HG03064 (cell line): ENCODE measurements around the gene GPR61.

Source experiments
- ATAC-seq: cut with Tn5 transposase; IDR thresholded peaks from one replicate; pipeline ENCODE4 v1.9.1; 2021; ENCODE audit warnings: low read depth; ENCODE audit not compliant: unreplicated experiment

Gene GPR61

DNA sequence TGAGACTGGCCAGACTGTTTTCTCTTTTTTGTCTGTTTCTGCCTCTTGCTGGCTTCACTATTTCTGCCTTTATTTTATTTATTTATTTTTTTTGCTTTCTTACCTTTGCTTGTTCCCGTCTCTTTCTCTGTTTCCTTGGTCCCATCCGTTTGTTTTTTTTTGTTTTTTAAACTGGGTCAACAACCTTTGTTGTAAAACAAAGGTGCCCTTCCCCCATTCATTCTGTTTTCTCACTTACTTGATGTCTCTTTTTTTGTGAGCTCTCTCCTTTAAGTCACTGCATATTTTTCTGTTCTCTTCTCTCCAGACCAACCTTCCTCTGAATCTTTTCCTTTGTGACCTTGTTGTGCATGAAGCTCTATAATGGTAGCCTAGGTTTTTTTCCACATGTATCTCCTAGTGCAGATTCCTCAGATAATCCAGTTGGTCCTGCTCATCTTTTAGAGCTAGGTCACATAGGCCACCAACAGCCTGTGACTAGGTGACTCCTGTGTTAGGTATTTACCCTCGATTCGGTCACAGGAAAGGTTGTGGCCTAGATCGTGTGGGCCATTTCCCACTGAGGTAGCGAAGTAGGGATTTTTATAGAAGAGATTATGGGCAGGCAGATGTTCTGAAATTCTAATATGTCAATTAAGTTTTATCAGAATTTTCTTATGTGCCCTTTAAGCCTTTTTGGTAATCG lies 24.7 kb downstream of the GPR61 start:
- ATAC-seq, result no peak

DNA sequence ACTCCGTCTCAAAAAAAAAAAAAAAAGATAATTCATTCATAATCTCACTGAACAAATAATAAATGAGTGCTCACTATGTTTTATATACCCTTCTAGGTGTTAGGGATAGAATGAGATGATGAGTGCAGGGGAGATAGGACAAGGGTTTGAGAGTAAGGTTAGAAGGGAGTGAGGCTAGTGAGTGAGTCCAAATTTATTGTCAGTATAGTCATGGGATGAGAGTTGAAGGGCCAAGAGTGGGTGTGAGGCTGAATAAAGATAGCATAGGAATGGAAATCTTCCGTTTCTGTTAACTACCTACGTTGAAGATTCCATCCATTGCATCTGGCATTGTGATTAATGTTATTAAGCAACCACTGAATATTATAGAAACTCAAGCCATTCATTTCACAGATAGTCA lies 25.6 kb downstream of the GPR61 start:
- no peak for ATAC-seq

DNA sequence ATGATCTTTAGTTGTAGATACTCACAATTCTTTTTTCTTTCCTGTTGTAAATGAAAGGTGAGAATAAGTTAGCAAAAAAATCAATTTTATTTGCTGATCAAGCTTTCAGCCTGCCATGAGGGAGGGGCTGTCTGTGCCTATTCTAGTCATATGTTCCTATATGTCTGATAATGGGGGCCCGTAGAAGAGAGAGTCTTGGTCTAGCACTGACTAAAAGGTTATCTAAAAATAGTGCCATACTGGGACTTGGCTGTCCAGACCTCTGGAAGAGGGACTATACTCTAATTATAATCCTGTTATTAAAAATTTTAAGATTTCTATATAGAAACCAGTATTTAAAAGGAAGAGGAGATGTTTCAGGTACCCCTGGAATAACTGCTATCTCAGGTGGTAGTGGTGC lies 27.3 kb downstream of the GPR61 start:
- ATAC-seq, result no peak

DNA sequence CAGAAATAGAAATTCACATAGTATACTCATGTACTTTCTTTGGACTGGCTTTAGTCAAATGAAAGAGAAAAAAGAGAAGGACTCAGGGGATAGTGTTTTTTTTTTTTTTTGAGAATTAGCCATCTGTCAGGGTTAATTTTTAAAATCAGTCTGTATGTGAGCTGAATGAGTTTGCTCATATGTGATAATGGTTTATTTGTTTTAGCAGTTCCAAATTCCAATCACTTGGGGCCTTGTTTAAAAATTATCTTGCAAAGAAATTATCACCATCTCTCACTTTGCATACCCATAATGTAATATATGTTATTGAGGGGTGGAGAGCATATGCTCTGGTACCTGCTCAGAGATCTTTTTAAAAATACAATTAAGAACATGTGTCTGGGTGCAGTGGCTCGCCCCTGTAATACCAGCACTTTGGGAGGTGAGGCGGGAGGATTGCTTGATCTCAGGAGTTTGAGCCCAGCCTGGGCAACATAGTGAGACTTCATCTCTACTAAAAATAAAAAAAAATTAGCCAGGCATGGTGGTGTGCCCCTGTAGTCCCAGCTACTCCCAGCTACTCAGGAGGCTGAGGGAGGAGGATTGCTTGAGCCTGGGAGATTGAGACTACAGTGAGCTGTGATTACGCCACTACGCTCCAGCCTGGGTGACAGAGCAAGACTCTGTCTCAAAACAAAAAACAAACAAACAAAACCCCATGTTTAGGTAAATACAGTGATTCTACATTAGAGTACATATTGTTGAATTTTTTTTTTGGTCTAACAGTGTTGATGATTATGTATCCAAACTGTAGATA lies 28.4 kb downstream of the GPR61 start:
- no peak for ATAC-seq

DNA sequence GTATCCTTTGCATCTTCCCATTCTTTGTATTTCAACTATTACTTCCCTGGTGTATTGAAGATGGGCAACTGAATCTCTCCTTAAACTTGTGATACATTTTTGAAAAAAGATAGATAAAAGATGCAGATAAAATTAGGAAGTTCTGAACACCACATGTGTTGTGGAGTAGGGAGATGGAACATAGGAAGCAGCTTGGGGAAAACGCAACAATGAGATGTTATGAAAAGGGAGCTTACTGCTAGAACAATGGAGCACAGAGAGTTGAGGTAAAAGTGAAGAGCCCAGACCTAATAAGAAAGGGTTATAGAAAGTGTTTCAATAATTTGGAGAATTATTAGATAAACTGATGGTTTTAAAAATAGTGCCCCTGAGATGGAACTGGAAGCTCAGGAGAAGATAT lies 29.7 kb downstream of the GPR61 start:
- no peak for ATAC-seq

DNA sequence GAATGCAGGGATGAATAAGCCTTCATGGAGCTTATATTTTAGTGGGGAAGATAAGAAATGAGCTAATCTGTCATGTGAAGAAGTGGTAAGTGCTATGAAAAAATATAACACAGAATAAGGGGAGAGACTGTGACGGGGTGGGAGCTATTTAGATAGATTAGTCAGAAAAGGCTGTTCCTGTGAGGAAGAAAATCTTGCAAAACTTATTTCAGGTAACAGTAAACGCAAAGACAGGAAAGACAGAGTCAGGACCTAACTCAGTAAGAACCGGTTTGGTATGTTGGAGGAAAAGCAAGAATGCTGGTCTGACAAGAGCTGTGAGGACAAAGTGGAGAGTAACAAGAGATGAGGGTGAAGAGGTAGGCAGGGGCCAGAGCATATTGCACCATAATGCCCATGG lies 30.7 kb downstream of the GPR61 start:
- no peak for ATAC-seq

DNA sequence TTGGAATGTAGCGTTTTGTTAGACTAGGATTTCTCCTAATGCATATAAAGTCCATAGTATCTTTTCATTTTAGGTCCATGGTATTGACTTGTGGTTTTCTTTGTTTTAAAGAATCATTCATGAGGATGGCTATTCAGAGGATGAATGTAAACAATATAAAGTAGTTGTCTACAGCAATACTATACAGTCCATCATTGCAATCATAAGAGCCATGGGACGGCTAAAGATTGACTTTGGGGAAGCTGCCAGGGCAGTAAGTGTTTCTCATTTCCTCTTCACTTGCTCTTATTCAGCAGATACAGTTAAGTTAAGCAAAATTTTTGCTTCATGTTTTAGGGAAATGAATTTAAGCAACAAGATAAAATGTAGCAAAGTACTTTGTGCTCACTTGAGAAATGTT lies 34.1 kb downstream of the GPR61 start:
- no peak for ATAC-seq

DNA sequence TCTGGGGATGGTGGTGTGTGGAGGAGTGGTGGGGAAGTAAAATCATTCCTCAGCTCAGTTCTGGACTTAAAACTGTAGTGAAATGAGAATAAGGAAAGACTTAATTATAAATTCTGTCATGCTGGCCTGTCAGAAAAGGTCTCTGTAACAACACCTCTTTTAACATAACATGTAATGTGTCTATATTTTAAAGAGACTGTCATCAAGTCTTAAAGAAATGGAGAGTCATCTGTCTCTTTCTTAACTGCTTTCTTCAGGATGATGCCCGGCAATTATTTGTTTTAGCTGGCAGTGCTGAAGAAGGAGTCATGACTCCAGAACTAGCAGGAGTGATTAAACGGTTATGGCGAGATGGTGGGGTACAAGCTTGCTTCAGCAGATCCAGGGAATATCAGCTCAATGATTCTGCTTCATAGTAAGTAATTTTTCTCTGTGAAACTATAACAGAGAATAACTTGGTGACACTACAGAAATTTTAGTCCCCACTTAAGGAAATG lies 39.3 kb downstream of the GPR61 start:
- ATAC-seq, result no peak

DNA sequence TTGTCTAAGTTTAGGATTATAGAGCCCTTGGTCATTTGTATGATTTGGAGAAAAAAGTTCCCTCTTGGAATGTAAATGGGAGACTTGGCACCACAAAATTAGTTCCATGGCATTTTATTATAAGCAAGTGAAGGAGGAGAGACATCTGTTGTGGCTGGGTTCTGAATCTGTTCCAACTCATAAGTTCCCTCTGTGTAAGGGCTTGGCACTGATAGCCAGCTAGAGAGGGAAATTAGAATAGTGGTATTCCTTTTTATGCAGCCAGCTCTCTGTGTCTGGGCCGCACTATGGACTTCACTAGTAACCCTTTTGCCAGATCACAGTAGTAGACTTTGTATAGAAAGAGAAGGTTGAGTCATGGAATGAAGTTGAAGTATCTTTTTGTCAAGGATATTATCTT lies 39.8 kb downstream of the GPR61 start:
- no peak for ATAC-seq

DNA sequence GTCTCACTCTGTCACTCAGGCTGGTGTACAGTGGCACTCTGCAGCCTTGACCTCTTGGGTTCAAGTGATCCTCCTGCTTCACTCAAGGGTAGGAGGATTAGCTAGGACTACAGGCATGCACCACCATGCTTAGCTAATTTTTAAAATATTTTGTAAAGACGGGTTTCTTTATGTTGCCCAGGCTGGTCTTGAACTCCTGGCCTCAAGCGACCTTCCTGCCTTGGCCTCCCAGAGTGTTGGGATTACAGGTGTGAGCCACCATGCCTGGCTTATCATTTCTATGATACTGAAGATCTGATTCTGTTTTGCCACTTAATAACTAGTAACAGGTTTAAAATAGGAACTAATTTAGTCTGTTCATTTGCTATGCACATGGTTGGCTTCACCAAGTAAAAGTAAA lies 42.3 kb downstream of the GPR61 start:
- ATAC-seq, result no peak

DNA sequence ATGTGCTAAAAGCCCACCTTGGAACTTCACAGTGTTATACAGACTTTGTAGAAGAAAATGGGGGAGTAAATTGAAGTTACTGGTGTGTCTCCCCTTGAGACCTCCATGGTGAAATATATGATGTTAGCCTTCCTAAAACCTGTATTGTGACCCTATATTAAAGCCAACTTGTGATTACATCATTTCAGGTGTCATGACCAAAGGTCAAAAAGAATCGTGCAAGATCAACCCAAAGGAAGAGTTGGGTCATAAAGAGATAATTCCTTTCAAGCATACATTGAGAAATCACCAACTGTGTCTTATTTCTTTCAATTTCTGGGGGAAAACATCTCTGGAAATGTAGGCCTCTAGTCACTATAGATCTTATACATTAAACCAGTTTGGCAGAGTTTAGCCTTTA lies 45.1 kb downstream of the GPR61 start:
- no peak for ATAC-seq

DNA sequence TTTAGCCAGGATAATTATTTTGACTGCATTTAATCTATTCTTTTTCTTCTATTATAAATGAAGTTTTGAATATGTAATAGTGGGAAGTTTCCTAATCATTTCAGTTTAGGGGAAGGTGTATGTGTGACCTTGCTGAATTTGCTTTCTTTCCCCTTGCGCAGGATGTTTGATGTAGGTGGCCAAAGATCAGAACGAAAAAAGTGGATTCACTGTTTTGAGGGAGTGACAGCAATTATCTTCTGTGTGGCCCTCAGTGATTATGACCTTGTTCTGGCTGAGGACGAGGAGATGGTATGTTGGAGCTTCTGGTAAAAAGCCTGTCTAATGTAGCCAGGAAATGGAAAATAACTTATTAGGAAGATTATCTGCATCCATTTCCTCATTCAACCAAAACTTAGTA lies 46.4 kb downstream of the GPR61 start:
- ATAC-seq, result no peak

DNA sequence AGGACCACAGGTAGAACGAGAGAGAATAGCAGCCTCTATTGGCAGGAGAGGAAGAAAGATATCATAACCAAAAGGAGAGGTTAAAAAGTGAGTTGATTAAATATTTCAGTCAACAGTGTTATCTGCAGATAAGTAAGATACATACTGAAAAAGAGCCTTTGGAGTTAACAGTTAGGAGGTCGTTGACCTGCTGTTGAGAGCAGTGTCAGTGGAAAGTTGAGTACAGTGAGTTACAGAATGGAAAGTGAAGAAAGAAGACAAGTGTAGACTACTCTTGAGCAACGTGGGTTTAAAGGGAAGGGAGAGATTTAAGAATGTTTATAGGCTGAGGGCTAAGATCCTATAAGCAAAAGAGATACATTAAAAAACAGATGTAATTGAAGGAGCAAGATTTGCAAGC lies 49.5 kb downstream of the GPR61 start:
- no peak for ATAC-seq

DNA sequence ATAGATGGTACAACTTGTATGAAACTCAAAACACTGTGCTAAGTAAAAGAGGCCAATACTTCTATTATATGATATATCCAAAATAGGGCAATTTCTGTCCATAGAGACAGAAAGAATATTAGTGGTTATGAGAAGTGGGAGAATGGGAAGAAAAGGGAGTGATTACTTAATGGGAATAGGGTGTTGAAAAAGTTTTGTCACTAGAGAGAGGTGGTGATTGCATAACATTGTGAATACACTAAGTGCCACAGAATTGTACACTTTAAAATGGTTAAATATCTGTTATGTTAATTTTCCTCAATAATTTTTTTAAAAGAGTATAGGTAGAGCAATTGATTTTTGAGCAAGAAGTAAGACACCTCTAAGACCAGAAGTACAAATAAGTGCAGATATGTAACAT lies 50.0 kb downstream of the GPR61 start:
- no peak for ATAC-seq

DNA sequence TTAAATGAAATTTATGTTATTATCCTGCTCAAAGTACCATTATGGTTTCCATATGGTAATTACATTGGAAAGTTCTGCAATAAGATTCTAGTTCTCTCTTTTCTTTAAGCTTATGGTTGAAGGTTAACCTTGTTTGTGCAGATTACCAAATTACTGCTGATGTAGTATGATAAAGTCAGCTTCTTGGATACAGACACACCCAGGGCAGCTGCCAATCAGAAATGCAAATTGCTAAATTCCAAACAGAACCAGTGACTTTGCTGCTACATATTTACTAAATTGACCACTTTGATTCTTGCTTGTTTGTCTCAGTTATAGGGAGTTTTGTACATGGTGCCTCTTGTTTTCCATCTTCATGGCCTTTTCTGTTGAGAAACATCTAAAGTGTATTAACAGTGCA lies 53.2 kb downstream of the GPR61 start:
- ATAC-seq, result no peak

DNA sequence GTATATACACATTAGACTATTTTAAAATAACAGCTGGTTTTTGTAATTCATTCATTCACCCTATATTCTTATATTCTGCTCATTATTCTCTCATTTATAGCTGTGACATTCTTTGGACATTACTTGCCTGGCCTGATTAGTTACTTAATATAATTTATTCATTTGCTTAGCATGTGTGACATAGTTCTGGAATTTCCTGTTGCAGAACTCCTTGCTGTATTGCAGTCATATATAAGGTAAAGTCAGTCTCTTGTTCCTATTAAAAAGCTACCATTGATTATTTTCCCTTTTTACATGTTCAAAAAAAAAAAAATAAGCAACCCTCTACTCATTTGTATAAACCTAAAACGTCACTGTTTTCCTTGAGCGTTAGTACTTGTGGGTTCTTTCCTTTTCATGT lies 55.9 kb downstream of the GPR61 start:
- ATAC-seq, result no peak
